MM.1S (cell line): ENCODE measurements around the gene PHKG1.
"Not testable (repeated sequence)": the region's sequence is repeated elsewhere in the genome, so short reads cannot be mapped to it uniquely, and the experiment has no call there.

ENCODE experiments used
- DNase-seq: peaks from one replicate; pipeline ENCODE4 v3.0.0-alpha.2; 2015
- H2AFZ ChIP-seq: fragments of 300-600 bp; sonication (generic); 2 replicates; pipeline ENCODE4 v1.6.0; 2016; ENCODE audit warnings: antibody characterized with exemption, low read length
- H3F3A ChIP-seq: fragments of 300-600 bp; sonication (generic); 2 replicates; pipeline ENCODE4 v1.6.1; 2016; ENCODE audit warnings: mild to moderate bottlenecking, antibody characterized with exemption, low read length, moderate library complexity, mixed read lengths; ENCODE audit not compliant: insufficient read depth
- H3K27ac ChIP-seq: fragments of 300-600 bp; sonication (generic); 2 replicates; pipeline ENCODE4 v1.5.1; 2016; ENCODE audit warnings: mild to moderate bottlenecking, low read length
- H3K27me3 ChIP-seq: fragments of 300-600 bp; sonication (generic); replicated peaks from 2 replicates; pipeline ENCODE4 v1.6.0; 2016; ENCODE audit warnings: low read length; ENCODE audit not compliant: insufficient read depth
- H3K36me3 ChIP-seq: fragments of 300-600 bp; sonication (generic); replicated peaks from 2 replicates; pipeline ENCODE4 v1.6.1; 2016; ENCODE audit warnings: mild to moderate bottlenecking, low read length, mixed read lengths; ENCODE audit not compliant: insufficient read depth
- H3K4me1 ChIP-seq: fragments of 300-600 bp; sonication (generic); 2 replicates; pipeline ENCODE4 v1.6.1; 2016; ENCODE audit warnings: low read length, mixed read lengths
- H3K4me2 ChIP-seq: fragments of 300-600 bp; sonication (generic); 2 replicates; pipeline ENCODE4 v1.6.0; 2016; ENCODE audit warnings: low read depth, low read length
- H3K4me3 ChIP-seq: fragments of 300-600 bp; sonication (generic); 2 replicates; pipeline ENCODE4 v1.5.1; 2016; ENCODE audit warnings: low read length, mixed read lengths
- H3K79me2 ChIP-seq: fragments of 300-600 bp; sonication (generic); 2 replicates; pipeline ENCODE4 v1.6.1; 2016; ENCODE audit warnings: mixed run types, low read length, mixed read lengths
- H3K9ac ChIP-seq: fragments of 300-600 bp; sonication (generic); 2 replicates; pipeline ENCODE4 v1.6.1; 2016; ENCODE audit warnings: low read length, mixed read lengths
- H3K9me2 ChIP-seq: fragments of 300-600 bp; sonication (generic); replicated peaks from 2 replicates; pipeline ENCODE4 v1.6.1; 2016; ENCODE audit warnings: mild to moderate bottlenecking, low read length, mixed read lengths; ENCODE audit not compliant: insufficient read depth
- H3K9me3 ChIP-seq: fragments of 300-600 bp; sonication (generic); replicated peaks from 2 replicates; pipeline ENCODE4 v1.6.1; 2016; ENCODE audit warnings: mild to moderate bottlenecking, low read length, mixed read lengths; ENCODE audit not compliant: insufficient read depth
- H4K20me1 ChIP-seq: fragments of 300-600 bp; sonication (generic); 2 replicates; pipeline ENCODE4 v1.6.1; 2016; ENCODE audit warnings: mild to moderate bottlenecking, low read length, moderate library complexity, mixed read lengths; ENCODE audit not compliant: insufficient read depth
- EZH2 ChIP-seq: fragments of 300-600 bp; sonication (generic); optimal IDR thresholded peaks from 2 replicates; pipeline ENCODE3; 2017; ENCODE audit warnings: low read depth, mild to moderate bottlenecking, antibody characterized with exemption, low read length, mixed read lengths
- EZH2phosphoT487 ChIP-seq: fragments of 300-600 bp; sonication (generic); IDR thresholded peaks from 2 replicates; pipeline ENCODE4 v1.6.1; 2018; ENCODE audit warnings: antibody characterized with exemption, low read length
- TF ChIP-seq, protein P1 (sequence below): fragments of 300-600 bp; sonication (generic); IDR thresholded peaks from 2 replicates; pipeline ENCODE4 v1.5.1; 2016; ENCODE audit warnings: antibody characterized with exemption, low read length, mixed read lengths

The PHKG1 gene

DNA sequence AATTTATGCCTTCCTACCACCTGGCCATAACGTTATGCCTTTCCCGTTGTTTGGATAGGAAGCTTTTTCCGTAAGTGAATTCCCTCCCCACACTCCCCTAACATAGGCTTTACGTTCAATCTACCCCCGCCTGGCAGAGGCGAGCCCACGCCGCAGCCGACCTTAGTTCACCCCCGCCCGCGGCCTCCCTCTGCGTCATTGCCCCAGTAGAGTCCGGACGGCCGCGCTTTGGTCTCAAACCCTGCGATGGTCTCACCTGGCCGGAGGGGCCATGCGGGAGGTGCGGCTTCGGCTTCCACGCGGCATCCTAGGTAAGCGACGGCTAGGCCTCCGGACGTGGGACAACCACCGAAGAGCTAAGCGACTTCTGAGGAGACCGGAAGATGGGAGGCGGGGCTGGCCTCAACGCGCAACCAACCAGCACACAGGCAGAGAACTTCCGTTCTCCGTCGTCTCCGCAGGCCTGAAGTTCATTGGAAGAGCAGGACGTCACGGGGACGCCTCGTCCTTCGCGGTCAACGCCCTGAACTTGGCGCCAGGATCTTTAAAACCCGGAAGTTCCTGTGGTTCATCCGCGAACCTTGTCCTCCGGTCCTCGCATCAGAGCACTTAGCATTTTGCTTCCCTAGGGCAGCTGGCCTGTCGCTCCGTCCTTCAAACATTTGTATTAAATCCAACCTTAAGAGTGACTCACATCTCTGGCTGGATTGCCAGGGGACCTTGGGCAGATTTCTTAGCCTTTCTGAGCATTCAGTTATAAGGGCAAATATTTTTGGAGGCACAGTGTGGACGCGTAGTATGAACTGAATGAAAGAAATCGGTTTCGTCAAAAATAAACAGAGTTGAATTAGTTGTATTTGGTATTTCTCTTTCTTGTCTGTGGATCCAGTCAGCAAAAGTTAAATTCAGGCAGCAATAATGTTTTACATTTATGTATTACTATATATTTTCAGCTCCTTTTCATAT is 13.6 kb upstream of the PHKG1 start, which contains the start of gene CHCHD2:
CHCHD2 (minus strand) TSS at position 369 of the 966 bp plus-strand sequence; CDS start at position 306, 63 bp downstream.
- Histone ChIP-seq H3K9ac (peak within 1 kb of the TSS; percentile 99), H3F3A (peaks cover 8% of the 10 kb centered on the region), H3K79me2 (peaks cover 38% of the 10 kb centered on the region), H3K4me3 (peak within 1 kb of the TSS; percentile 100), H3K27ac (peak within 1 kb of the TSS; percentile 74), H3K4me2 (peak within 1 kb of the TSS; percentile 75), H4K20me1 (no peaks in the 10 kb centered on the region), H3K9me2 (no peaks in the 10 kb centered on the region), H3K9me3 (no peaks in the 10 kb centered on the region), H3K27me3 (no peaks in the 10 kb centered on the region), H3K4me1 (peaks cover 8% of the 10 kb centered on the region; the same call in 1 of the 2 replicates), H3K36me3 (peaks cover 12% of the 10 kb centered on the region), H2AFZ (peak within 1 kb of the TSS; percentile 87)
- TF ChIP-seq EZH2phosphoT487 (no peak), EZH2 (no peak)
- TF ChIP-seq, protein P1, sequence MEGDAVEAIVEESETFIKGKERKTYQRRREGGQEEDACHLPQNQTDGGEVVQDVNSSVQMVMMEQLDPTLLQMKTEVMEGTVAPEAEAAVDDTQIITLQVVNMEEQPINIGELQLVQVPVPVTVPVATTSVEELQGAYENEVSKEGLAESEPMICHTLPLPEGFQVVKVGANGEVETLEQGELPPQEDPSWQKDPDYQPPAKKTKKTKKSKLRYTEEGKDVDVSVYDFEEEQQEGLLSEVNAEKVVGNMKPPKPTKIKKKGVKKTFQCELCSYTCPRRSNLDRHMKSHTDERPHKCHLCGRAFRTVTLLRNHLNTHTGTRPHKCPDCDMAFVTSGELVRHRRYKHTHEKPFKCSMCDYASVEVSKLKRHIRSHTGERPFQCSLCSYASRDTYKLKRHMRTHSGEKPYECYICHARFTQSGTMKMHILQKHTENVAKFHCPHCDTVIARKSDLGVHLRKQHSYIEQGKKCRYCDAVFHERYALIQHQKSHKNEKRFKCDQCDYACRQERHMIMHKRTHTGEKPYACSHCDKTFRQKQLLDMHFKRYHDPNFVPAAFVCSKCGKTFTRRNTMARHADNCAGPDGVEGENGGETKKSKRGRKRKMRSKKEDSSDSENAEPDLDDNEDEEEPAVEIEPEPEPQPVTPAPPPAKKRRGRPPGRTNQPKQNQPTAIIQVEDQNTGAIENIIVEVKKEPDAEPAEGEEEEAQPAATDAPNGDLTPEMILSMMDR, result no peak
- DNase-seq, result peak; percentile 100

DNA sequence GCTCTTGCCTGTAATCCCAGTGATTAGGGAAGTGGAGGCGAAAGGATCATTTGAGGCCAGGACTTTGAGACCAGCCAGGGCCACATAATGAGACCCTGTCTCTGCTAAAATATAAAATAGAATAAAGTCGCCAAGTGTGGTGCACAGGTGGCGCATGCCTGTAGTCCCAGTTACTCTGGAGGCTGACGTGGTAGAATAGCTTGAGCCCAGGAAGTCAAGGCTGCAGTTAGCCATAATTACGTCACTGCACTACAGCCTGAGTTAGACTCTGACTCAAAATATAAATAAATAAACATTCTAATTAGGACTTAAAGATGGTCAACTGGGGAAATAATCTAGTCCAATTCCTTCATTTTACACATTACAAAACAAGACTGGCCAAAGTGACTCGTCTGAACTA is 12.8 kb upstream of the PHKG1 start:
- Histone ChIP-seq H3K9me2 (no peaks in the 10 kb centered on the region), H3K4me2 (peak overlapping the region; percentile 71), H3K4me3 (peak overlapping the region; percentile 100), H2AFZ (0 out of 2 replicates have a peak overlapping the region, but pooled peaks have one; percentile 65), H3K4me1 (peaks cover 5% of the 10 kb centered on the region; the same call in 1 of the 2 replicates), H3K9ac (peak overlapping the region; percentile 99), H3K36me3 (peaks cover 17% of the 10 kb centered on the region), H3F3A (peaks cover 16% of the 10 kb centered on the region), H3K27me3 (no peaks in the 10 kb centered on the region), H3K79me2 (peaks cover 43% of the 10 kb centered on the region), H3K9me3 (no peaks in the 10 kb centered on the region), H4K20me1 (no peaks in the 10 kb centered on the region), H3K27ac (peak overlapping the region; percentile 74)
- TF ChIP-seq EZH2phosphoT487, result no peak
- TF ChIP-seq, protein P1, result no peak
- no peak for TF ChIP-seq EZH2
- DNase-seq, result peak; percentile 49

DNA sequence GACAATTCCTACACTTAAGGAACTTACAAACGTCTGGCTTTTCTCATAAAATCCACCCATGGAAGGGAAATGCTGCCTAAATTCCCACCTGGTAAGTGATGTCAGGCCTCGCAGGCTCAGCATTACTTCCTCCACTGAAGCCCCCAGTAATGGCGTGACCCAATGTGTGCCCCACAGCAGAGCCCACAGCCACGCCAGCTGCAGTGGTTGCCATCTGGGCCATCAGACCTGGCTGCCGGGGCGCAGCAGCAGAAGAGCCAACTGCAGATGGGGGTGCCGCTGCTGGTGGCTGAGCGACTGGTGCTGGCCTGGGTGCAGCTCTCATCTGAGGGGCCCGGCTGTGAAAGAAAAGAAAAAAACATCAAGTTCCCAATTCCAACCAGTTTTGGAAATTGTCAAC is 11.4 kb upstream of the PHKG1 start:
- peaks cover 23% of the 10 kb centered on the region for H3F3A ChIP-seq
- H3K9me3 ChIP-seq, H3K9ac ChIP-seq, DNase-seq, H3K4me2 ChIP-seq, H3K9me2 ChIP-seq, H3K4me3 ChIP-seq, H4K20me1 ChIP-seq, H2AFZ ChIP-seq, H3K27me3 ChIP-seq, H3K27ac ChIP-seq, H3K4me1 ChIP-seq: not testable (repeated sequence)
- H3K36me3 ChIP-seq, result peaks cover 21% of the 10 kb centered on the region
- peaks cover 43% of the 10 kb centered on the region for H3K79me2 ChIP-seq
